Stimulated activated CD4-positive, alpha-beta T cell treated with anti-CD3 and anti-CD28 coated beads, Interleukin-12 subunit alpha, Interleukin-12 subunit beta, amount 100 ng/mL, for 24 hours (primary cell): ENCODE data around the gene SMOC1.

Experiments
- DNase-seq, 2 experiments: peaks; one replicate each; pipeline ENCODE4 v3.0.0-alpha.2; 2020; ENCODE audit warnings: low read depth in 2 of 2

The SMOC1 gene

DNA sequence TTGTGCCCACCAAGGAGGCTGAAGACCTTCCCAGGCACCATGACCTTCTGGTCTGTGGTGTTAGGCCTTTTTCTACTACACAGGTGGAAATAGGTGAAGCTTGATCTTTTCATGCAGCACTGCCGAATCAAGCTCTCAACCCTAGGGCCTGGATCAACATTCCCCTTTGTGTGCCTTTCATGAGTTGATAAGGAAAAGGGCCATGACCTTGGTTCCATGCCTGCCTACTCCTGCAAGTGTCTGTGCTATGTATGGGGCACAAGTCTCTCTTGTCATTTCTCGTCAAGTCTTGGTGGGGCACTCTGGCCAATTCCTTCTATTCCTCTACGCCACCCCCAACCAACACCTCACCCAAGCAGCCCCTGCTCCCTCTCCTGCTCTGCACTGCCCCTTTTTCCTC, 155.0 kb downstream of the SMOC1 start:
- DNase-seq, result no peak

DNA sequence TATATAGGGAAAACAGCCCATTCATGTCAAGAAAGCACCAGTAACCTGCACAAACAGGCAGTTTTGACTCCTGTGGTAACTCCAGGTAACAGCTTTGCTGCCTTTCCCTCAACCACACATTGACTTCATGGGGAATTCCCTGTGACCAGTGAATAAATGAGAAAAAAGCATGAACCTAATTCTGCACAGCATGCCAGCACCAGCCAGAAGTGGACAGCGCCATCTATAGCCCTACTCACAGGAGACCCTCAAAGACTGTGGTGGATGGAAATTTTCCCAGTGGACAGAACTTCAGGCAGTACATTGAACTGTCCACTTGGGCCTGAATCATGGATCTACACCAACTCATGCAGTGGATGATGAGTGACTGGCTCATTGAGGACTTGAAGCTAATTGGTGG, 157.4 kb downstream of the SMOC1 start:
- no peak for DNase-seq

DNA sequence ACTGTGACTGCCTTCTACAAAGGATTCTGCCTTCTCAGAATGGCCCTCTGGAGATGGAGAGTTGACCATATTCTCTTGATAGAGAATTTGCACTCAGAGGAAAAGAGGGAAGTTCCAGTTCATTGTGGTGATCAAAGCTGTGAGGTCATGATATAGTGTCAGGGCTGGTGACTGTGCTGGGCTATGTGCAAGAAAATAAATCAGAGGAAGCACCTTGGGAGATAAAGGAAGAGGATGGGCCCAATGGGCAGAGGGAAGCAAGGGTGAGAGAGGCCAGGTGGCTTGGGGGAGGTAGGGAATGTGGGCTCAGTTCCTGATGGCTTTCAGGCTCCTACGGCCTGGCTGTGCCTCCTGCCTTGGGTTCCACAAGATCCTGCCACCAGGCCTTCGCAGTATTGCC, 163.8 kb downstream of the SMOC1 start:
- no peak for DNase-seq

DNA sequence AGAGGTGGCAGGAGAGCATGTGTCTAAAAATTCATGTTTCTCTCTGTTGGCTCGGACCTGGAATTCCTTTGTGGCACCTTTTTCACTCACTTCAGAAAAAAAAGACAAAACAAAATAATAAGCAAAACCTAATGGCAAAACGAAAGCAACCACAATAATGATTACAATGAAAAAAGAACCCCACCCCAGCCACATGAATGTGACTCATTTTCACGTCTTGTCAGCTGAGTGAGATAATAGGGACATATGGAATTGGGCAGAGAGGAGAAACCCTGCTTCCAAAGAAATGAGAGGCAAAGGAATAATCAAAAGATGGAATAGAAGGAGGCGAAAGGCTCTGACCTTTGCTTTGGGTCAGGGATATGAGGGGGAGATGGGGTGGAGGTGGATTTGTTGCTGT, 166.1 kb downstream of the SMOC1 start:
- no peak for DNase-seq

DNA sequence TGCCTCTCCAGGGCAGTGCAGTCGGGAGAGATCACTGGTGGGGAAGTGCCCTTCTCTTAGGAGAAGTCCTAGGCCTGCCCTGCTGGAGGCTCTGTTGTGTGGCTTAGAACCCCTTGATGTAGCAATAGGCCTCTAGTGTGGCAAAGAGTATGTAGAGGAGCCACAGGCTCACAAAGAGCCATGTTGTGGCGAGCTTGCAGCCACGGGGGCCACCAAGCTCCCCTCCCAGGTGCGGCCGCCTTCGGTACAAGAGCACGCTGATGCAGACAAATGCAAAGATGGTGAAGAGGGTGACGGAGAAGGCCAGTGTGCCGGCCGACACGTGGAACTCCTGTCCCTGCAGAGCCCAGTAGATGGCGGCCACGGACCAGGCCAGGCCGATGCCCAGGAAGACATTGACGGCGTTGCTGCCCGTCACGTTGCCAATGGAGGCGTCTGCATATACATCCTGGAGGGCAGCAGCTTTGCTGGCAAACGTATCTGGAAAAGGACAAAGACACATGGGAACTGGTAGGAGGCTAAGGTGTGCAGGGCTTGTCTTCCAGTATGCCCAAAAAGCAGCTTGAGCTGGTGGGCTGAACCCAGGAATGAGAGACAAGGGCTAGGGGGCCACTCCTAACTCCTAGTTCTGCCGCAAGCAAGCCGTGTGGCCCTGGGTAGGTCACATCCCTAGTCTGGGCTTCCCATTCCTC, 166.8 kb downstream of the SMOC1 start:
- DNase-seq, result no peak

DNA sequence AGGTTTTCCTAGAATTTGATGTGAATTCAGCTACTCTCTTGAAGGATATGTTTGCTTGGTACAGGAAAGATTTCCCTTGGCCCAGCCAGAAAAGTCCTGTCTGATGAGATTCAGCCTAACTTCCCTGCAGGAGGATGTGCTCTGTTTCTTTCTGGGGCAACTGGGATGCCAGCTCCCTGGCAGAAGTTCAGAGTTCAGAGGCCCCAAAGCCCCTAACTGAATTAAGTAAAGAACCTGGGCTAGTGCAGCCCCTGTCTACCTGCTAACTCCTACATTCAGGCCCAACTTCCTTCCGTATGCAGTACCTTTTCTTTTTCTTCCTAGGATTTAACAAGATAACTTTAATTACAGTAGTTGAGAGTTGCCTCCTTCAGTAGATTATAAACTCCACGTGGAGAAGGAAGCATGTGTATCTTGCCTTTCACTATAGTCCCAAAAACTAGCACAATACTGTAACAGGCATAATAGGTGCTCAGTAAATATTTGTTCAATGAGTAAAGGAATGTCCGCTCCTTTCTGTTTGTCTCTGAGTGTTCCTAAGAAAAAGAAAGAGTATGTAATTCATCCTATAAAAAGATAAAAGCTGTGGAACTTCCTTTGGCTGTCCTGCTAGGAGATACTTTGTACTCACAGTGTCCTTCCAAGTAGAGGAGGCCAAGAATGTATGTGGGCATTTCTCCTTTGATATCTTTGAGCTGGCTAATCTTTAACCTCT, 168.5 kb downstream of the SMOC1 start:
- DNase-seq, result no peak

- DNase-seq, result no peak
Measured at GRCh38 chr14:70048313-70048654, 169.1 kb downstream of the SMOC1 start.

- no peak for DNase-seq
Measured at GRCh38 chr14:70049605-70050004, 170.4 kb downstream of the SMOC1 start.

GRCh38 chr14:70050136-70050535, 170.9 kb downstream of the SMOC1 start:
- DNase-seq, result no peak

GRCh38 chr14:70052990-70053389, 173.8 kb downstream of the SMOC1 start:
- no peak for DNase-seq

DNA sequence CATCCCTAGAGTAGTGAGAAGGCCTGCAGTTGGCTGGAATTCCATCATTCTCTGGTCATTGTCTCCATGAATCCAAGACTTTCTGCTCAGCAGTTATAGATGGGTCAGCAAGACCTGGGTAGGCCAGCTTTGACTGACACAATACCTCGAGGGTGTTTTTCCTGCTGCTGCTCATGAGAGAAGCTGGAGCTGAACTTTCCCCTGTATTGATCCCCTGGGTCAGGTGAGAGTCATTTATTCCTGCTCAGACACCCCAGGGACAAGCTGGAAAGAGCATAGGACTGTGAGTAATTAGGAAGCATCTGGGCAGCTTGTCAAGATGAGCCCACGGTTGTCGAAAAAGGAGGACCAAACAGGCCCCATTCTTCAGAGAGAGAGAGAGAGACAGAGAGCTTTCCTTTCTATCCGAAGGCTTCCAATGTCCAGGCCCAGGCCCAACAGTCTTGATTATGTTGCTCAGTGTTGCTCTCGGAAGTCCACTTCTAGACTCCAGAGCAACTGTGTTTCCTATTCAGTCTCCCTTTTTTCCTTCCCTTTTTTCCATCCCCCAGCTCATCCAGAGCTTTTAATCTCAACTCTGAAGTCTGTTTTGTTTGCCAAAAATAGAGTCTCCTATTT, 178.4 kb downstream of the SMOC1 start:
- no peak for DNase-seq

- no peak for DNase-seq
Measured at GRCh38 chr14:70059545-70059944, 180.3 kb downstream of the SMOC1 start.

DNA sequence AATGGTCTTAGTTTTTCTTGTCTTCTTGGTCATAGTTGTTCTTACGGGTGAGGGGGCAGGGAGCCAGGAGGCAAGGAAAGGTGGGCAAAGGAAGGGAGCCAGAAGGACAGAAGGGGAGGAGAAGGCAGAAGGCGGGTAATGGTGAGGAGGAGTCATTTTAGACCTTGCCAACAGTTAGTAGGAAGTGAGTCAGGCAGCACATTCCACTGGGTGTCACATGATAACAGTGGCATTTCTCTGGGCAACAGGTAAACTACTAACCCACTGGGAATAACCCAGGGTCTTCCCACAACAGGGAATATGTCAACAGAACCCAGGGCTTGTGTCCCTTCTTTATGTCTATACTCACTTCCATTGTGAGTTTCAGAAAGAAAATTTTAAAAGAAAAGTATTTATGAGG, 181.9 kb downstream of the SMOC1 start:
- DNase-seq, result no peak

GRCh38 chr14:70064136-70064865, 185.1 kb downstream of the SMOC1 start:
- no peak for DNase-seq

DNA sequence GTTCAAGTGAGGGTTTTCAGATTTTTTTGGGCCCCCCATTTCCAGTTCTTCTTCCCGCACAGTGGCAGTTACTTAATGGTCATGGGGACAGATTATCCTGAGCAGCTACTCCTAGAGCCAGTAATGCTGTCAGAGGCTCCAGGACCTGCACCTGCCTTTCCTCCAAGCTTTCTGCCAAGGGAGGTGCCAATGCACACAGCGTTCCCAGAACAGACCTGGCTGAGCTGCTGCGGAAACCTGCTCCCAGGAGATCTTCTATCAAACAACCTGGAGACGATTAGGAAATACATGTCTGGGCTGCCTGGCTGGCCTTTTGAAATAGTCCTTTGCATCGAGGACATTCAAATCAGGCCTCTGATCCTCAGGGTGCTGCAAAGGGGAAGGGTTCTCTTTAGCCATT, 188.6 kb downstream of the SMOC1 start:
- DNase-seq, result no peak

GRCh38 chr14:70069186-70069585, 190.0 kb downstream of the SMOC1 start:
- no peak for DNase-seq

DNA sequence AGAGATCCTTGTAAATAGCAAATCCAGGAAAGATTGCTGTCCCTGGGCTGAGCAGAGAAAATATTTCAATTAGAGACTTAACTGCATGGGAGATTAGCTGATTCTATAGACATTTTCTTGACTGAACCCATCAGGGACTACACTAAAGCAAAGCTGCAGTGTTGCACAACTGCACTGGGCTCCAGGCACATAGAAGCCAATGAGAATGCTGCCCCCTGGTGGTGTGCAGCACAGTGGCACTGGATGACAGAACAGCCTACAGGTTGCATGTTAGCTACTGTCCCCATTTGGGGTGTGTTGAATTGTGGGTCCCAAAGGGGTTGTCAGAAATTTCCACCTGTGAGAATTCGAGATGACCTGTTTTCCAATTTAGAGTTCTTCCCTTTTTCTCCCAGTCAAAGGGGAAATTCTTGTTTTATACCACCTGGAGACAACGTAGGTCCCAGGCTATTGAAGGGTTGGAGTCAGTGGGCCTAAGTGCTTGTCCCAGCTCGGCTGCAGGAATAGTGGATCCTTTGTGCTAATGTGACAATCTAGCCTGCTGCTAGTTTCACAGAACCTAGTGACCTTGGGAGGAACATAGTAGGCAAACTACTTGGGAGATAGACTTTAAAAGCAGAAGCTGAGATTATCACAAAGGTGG, 194.8 kb downstream of the SMOC1 start:
- DNase-seq, result peak; percentile 26 to 55

GRCh38 chr14:70077005-70077404, 197.8 kb downstream of the SMOC1 start:
- no peak for DNase-seq

DNA sequence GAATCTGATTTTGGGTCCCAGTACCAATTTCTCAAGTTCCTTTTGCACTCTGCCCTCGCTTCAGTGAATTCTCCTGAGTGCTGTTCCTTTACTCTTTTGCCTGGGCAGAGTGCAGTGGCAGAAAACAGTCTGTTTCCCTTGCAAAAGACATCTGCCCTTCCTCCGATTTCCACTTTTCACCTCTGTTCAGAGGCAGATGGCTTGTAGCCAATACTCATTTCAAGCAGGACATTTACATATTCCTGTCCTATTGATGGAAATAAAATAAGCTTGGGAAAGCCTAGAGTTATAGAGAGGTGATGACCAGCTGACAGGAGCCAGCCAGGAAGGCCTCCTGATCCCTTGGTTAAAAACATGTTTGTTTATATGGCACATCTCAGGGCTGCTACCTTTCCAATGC, 198.5 kb downstream of the SMOC1 start:
- DNase-seq, result no peak

- DNase-seq, result no peak
Measured at GRCh38 chr14:70078329-70078728, 199.1 kb downstream of the SMOC1 start.

GRCh38 chr14:70080076-70080475, 200.9 kb downstream of the SMOC1 start:
- no peak for DNase-seq
